BE2C (cell line): ENCODE results near the gene MFSD6.
"Not testable (repeated sequence)": the region's sequence is repeated elsewhere in the genome, so short reads cannot be mapped to it uniquely, and the experiment has no call there.

ENCODE experiments used
- DNase-seq: peaks from one replicate; pipeline ENCODE4 v3.0.0-alpha.2; 2020
- H3K27me3 ChIP-seq: fragments of 250-450 bp; sonication (Bioruptor Pico); 2 replicates; pipeline ENCODE4 v1.5.1; 2020; ENCODE audit warnings: mild to moderate bottlenecking
- H3K36me3 ChIP-seq: fragments of 250-450 bp; sonication (Bioruptor Pico); 2 replicates; pipeline ENCODE4 v1.5.1; 2020; ENCODE audit warnings: mild to moderate bottlenecking
- H3K4me1 ChIP-seq: fragments of 250-450 bp; sonication (Bioruptor Pico); 2 replicates; pipeline ENCODE4 v1.5.1; 2020
- H3K4me3 ChIP-seq: 2 replicates; pipeline ENCODE4 v1.5.1; 2011; ENCODE audit warnings: low read depth, low read length
- H3K9me3 ChIP-seq: fragments of 250-450 bp; sonication (Bioruptor Pico); 2 replicates; pipeline ENCODE4 v1.5.1; 2020
- TF ChIP-seq, protein P1 (sequence below): IDR thresholded peaks from 2 replicates; pipeline ENCODE4 v1.5.1; 2012; ENCODE audit warnings: mild to moderate bottlenecking, low read depth, low read length

The MFSD6 gene

DNA sequence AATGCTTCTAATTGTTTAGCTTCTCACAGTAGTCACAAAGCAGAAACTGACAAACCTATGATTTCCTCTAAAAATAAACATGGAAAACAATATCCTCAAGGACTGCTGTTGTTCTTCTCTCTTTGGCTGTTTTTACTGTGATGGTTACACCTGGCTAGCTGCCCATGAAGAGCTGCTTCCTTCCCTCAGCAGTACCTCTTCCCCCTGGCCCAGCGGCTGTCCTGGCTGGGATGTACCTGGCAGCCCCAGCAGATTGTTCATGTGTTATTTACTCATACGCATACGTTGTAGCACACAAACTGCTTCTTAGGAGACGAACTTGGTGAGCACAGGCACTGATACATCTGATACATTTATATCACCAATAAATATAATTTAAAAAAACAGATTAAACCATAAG is 99.0 kb downstream of the MFSD6 start:
- Histone ChIP-seq H3K27me3 (no peaks in the 10 kb centered on the region), H3K4me1 (peaks cover 3% of the 10 kb centered on the region; the same call in 1 of the 2 replicates), H3K36me3 (no peaks in the 10 kb centered on the region; the same call in none of the 2 replicates), H3K4me3 (no peak overlapping the region), H3K9me3 (no peaks in the 10 kb centered on the region)
- TF ChIP-seq, protein P1, sequence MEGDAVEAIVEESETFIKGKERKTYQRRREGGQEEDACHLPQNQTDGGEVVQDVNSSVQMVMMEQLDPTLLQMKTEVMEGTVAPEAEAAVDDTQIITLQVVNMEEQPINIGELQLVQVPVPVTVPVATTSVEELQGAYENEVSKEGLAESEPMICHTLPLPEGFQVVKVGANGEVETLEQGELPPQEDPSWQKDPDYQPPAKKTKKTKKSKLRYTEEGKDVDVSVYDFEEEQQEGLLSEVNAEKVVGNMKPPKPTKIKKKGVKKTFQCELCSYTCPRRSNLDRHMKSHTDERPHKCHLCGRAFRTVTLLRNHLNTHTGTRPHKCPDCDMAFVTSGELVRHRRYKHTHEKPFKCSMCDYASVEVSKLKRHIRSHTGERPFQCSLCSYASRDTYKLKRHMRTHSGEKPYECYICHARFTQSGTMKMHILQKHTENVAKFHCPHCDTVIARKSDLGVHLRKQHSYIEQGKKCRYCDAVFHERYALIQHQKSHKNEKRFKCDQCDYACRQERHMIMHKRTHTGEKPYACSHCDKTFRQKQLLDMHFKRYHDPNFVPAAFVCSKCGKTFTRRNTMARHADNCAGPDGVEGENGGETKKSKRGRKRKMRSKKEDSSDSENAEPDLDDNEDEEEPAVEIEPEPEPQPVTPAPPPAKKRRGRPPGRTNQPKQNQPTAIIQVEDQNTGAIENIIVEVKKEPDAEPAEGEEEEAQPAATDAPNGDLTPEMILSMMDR, result no peak
- no peak for DNase-seq

DNA sequence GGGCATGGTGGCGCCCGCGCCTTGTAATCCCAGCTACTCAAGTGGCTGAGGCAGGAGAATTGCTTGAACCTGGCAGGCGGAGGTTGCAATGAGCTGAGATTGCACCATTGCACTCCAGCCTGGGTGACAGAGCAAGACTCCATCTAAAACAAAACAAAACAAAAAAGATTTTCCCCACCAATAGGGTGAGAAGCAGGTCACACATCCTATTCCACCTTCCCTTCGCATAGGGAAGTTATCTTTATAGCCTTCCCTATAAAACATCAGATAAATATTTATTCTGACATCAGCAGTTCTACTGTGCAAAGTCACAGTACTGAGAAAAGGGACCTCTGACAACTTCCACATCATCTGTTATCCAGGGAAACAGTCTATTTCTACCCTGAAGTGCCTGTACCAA is 101.7 kb downstream of the MFSD6 start:
- H3K27me3 ChIP-seq, H3K4me3 ChIP-seq, DNase-seq, H3K9me3 ChIP-seq, H3K4me1 ChIP-seq, H3K36me3 ChIP-seq: not testable (repeated sequence)

DNA sequence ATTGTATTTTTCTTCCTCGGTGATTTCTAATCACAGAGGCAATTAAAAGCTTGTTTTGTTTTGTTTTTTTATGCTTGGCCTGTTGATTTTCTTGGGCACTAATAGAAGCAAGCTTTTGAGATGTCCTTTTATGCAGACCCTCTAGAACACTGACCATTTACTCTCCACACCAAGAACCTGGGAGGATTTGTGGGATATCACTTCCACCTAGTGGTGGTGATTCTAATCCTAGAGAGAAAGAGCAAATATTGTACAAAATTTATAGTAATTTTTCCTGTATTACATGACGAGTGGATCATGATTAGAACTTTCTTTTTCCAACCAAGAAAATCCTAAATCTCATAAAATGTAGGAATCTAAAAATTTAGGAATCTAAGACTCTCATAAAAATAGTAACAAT is 102.9 kb downstream of the MFSD6 start:
- TF ChIP-seq, protein P1, result peak; percentile 68
- Histone ChIP-seq H3K36me3 (no peaks in the 10 kb centered on the region; the same call in none of the 2 replicates), H3K9me3 (no peaks in the 10 kb centered on the region), H3K27me3 (no peaks in the 10 kb centered on the region), H3K4me3 (no peak overlapping the region), H3K4me1 (peaks cover 3% of the 10 kb centered on the region; the same call in 1 of the 2 replicates)
- DNase-seq, result peak; percentile 31

DNA sequence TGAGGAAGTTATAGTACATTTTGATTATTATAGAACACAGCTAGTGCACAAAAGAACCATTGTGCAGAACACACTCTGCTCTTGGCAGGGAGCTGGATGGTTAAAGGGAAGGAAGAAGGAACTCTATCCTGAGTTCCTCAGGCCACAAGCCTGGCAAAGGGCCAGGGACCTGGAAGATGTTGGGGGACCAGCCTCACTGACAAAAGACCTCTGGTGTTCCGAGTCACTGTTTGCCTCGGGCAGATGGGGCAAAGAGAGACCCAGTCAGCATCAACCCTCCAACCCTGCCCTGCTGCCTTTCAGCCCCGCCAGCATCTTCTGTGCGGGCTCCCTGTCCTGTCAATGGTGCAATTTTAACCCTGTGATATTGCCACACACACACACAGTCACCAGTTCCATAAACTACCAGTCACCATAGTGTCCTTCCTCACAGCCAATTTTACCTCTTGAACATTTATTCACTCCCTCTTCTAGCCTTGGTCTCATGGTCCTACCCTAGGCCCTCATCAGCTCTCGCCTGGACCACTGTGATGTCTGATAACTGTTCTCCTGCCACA is 104.5 kb downstream of the MFSD6 start:
- H3K27me3 ChIP-seq, result no peaks in the 10 kb centered on the region
- peaks cover 3% of the 10 kb centered on the region; the same call in 1 of the 2 replicates for H3K4me1 ChIP-seq
- H3K9me3 ChIP-seq, result no peaks in the 10 kb centered on the region
- no peak for DNase-seq
- no peak overlapping the region for H3K4me3 ChIP-seq
- H3K36me3 ChIP-seq, result no peaks in the 10 kb centered on the region; the same call in none of the 2 replicates
- TF ChIP-seq, protein P1, result no peak

DNA sequence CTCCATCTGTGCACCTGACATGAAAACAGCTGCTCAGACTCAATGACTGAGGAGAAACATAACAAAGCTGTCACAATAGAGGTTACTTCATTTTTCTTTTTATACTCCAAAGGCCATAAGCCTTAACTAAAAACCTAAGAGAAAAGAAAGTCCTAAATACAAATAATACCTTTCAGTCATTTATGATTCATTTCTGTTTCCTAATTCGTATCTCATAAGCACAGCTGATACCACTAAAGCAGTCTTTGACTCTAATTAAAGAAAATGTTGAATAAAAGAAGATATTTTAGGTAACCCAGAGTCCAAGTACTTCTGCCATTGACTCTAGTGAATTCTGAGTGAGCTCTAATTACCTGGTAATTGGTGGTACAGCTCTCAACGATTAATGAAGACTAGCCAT is 105.7 kb downstream of the MFSD6 start:
- Histone ChIP-seq H3K36me3 (no peaks in the 10 kb centered on the region; the same call in 1 of the 2 replicates), H3K9me3 (no peaks in the 10 kb centered on the region), H3K4me3 (no peak overlapping the region), H3K27me3 (no peaks in the 10 kb centered on the region), H3K4me1 (peaks cover 3% of the 10 kb centered on the region; the same call in 1 of the 2 replicates)
- TF ChIP-seq, protein P1, result no peak
- no peak for DNase-seq

DNA sequence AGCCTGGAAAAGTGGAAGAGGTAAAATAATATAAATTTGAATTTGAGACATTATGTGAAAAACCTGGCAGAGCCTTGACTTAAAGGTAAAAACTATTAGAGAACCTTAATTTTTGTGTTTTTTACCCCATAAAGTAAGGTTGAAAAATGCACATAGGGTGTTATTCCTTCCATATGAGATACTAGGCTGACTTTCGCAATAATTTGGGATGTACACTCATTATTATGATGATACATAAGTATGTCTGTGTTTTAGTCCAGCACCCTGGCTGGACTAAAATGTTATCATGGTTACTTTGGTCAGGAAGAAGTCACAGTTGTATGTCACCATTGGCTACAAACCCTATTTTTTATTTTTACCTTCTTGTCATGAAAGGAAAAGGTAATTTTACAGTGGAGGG is 106.5 kb downstream of the MFSD6 start:
- H3K9me3 ChIP-seq, result no peaks in the 10 kb centered on the region
- no peak overlapping the region for H3K4me3 ChIP-seq
- no peaks in the 10 kb centered on the region for H3K36me3 ChIP-seq
- H3K4me1 ChIP-seq, result peaks cover 3% of the 10 kb centered on the region; the same call in 1 of the 2 replicates
- no peak for DNase-seq
- TF ChIP-seq, protein P1, result no peak
- no peaks in the 10 kb centered on the region for H3K27me3 ChIP-seq

DNA sequence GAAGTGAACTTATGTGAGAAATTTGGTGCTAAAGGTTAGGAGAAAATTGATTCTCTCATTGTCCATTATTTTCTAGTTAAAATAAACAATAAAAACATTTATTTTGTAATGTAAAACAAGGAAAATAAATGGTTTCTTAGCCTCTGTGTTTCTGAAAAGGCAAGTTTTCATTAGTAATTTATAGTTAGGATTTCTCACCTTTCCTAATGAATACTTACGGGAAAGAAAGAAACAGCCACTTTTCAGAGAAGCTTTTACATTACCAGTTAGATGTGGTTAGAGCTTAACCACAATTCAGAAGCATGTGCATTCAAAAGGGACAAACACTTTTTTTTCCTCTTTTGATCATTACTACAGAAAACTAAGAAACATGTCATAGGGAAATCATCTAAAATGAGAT is 107.5 kb downstream of the MFSD6 start:
- no peak overlapping the region for H3K4me3 ChIP-seq

More for the DNA sequence above, 107.5 kb downstream of the MFSD6 start:
- Histone ChIP-seq H3K9me3 (no peaks in the 10 kb centered on the region), H3K4me1 (peaks cover 3% of the 10 kb centered on the region; the same call in 1 of the 2 replicates), H3K27me3 (no peaks in the 10 kb centered on the region), H3K36me3 (no peaks in the 10 kb centered on the region)
- TF ChIP-seq, protein P1, result no peak
- no peak for DNase-seq
